ENCODE results near the gene ATAD5. TPM values are rescaled to one million over a fixed set of nuclear protein-coding genes. Genes with fewer than 3 reads are reported as not detected.
A peak's percentile ranks its signal among the peaks of the same experiment; 100 is the strongest.
"Not testable (repeated sequence)": the region's sequence is repeated elsewhere in the genome, so short reads cannot be mapped to it uniquely, and the experiment has no call there.

ATAD5 gene
- total RNA-seq, 6 experiments from 2014 or later: 2.2 to 4.7 (median 4.0) TPM

DNA sequence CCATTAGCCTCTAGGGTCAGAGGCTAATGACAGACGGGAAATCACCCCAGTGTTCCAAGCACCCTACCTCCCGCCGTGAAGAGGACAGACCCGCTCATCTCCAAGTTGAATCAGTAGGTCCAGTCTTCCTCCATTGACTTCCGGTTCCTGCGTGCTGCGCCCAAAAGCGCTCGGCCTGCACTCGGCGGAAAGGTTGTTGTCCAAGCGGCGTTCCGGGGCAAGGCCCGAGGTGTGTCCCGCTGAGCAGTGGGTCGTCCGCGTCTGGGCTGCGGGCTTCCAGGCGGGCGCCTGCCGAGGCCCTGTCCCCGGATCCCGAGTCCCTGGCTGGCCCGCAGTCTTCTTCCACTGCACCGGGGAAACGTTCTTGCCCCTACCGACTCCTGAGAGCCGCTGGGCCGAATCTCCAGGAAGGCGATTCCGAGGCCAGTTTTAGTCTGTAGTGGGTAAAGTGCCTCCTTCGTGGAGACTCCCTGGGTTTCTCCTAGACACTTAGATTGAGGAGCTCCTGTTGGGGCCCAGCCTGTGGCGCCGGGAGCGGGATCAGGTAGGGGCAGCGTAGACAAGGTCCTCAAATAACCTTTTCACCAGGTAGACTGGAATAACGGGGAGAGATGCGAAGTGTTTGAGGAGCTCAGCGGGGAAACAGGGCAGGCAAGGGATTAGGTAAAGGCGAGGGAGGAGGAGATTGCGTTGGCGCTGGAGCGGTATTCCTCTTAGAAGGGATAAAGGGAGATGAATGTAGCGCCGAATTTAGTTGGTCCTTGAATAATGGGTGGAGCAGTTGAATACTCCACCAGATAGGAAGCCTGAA lies 74.5 kb downstream of the ATAD5 start, which contains the start of gene TEFM:
TEFM (minus strand) TSS at position 138 of the 811 bp plus-strand sequence; CDS start at position 98, 40 bp downstream.
- TF ChIP-seq, protein P1, sequence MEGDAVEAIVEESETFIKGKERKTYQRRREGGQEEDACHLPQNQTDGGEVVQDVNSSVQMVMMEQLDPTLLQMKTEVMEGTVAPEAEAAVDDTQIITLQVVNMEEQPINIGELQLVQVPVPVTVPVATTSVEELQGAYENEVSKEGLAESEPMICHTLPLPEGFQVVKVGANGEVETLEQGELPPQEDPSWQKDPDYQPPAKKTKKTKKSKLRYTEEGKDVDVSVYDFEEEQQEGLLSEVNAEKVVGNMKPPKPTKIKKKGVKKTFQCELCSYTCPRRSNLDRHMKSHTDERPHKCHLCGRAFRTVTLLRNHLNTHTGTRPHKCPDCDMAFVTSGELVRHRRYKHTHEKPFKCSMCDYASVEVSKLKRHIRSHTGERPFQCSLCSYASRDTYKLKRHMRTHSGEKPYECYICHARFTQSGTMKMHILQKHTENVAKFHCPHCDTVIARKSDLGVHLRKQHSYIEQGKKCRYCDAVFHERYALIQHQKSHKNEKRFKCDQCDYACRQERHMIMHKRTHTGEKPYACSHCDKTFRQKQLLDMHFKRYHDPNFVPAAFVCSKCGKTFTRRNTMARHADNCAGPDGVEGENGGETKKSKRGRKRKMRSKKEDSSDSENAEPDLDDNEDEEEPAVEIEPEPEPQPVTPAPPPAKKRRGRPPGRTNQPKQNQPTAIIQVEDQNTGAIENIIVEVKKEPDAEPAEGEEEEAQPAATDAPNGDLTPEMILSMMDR (IDR thresholded peaks at IDR 0.05): no peak
- no peaks in the 10 kb centered on the region; the same call in 1 of the 2 replicates for H3K27me3 Mint-ChIP-seq (ENCODE audit: insufficient read depth)
- H3K9me3 Mint-ChIP-seq: no peaks in the 10 kb centered on the region
- H3K4me3 Mint-ChIP-seq: peak within 1 kb of the TSS; percentile 95
- H3K4me1 Mint-ChIP-seq (ENCODE audit: low read depth): peaks cover 27% of the 10 kb centered on the region
- H3K36me3 Mint-ChIP-seq (ENCODE audit: low read depth): peaks cover 17% of the 10 kb centered on the region
- H3K27ac Mint-ChIP-seq: peak within 1 kb of the TSS; percentile 88
- peak; percentile 91 for DNase-seq

DNA sequence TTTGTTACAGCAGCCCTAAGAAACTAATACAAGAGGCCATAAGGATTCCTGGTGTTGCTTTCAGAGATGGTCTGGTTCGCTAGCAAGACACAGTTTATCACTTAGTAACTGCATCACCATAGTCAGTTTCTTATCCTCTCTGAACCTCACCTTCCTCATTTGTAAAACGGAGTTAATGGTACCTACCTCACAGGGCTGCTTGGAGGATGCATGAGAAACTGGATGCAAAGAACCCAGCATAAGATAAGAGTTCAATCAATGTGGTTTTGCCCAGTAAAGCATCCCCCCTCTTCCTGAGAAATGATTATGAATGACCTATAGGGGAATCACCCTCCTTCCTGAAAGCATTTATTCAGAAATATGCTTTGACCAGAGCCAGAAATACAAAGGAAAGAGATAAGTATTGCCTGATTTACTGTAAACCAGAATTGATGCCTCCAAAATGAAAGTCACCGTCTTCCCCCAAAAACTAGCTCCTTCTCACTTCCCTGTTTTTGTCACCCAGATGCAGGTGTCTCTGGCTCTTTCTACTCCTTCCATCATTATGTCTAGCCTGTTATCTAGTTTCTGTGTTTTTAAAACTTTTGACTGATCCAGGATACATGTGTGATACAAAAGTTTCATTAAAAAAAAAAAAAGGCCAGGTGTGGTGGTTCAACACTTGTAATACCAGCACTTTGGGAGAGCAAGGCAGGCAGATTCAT lies 77.1 kb downstream of the ATAD5 start:
- H3K4me1 Mint-ChIP-seq (ENCODE audit: low read depth): peaks cover 22% of the 10 kb centered on the region

DNA sequence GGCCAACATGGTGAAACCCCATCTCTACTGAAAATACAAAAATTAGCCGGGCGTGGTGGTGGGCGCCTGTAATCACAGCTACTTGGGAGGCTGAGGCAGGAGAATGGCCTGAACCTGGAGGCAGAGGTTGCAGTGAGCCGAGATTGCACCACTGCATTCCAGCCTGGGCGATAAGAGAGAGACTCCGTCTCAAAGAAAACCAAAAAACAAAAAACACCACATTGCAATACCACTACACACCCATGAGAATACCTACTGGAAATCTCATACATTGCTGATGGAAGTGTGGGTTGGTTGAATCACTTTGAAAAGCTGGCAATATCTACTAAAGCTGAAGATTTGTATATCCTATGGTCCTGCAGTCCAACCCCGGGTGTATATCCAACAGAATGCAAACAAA lies 78.4 kb downstream of the ATAD5 start:
- peaks cover 18% of the 10 kb centered on the region for H3K4me1 Mint-ChIP-seq (ENCODE audit: low read depth)
- H3K27ac Mint-ChIP-seq; H3K4me3 Mint-ChIP-seq; H3K9me3 Mint-ChIP-seq; H3K27me3 Mint-ChIP-seq (ENCODE audit: insufficient read depth); DNase-seq; H3K36me3 Mint-ChIP-seq (ENCODE audit: low read depth): not testable (repeated sequence)

More for the DNA sequence above, 77.1 kb downstream of the ATAD5 start:
- TF ChIP-seq, protein P1 (IDR thresholded peaks at IDR 0.05): no peak
- no peak for DNase-seq
- H3K9me3 Mint-ChIP-seq: no peaks in the 10 kb centered on the region
- peaks cover 12% of the 10 kb centered on the region for H3K36me3 Mint-ChIP-seq (ENCODE audit: low read depth)
- no peaks in the 10 kb centered on the region; the same call in 1 of the 2 replicates for H3K27me3 Mint-ChIP-seq (ENCODE audit: insufficient read depth)
- no peak overlapping the region for H3K27ac Mint-ChIP-seq
- no peak overlapping the region for H3K4me3 Mint-ChIP-seq

DNA sequence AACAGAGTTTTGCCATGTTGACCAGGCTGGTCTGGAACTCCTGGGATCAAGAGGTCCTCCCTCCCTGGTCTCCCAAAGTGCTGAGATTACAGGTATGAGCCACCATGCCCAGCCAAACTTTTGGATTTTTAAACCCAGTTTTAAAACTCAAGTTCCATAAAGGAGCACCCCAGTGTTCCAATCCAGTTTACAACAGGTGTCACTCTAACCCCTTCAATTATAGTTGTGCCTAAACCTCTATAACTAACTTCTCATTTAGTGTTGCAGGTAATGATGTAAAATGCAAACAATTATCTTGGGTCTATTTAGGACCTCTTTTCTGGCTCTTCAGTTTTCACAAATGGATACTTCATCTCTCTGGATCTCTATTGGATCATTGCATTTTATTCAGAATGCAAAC lies 82.2 kb downstream of the ATAD5 start:
- H3K4me1 Mint-ChIP-seq (ENCODE audit: low read depth): no peaks in the 10 kb centered on the region
- no peaks in the 10 kb centered on the region for H3K27me3 Mint-ChIP-seq (ENCODE audit: insufficient read depth)
- no peak overlapping the region for H3K4me3 Mint-ChIP-seq
- H3K27ac Mint-ChIP-seq: no peak overlapping the region
- DNase-seq: no peak
- no peaks in the 10 kb centered on the region for H3K9me3 Mint-ChIP-seq
- TF ChIP-seq, protein P1 (IDR thresholded peaks at IDR 0.05): no peak
- H3K36me3 Mint-ChIP-seq (ENCODE audit: low read depth): no peaks in the 10 kb centered on the region

DNA sequence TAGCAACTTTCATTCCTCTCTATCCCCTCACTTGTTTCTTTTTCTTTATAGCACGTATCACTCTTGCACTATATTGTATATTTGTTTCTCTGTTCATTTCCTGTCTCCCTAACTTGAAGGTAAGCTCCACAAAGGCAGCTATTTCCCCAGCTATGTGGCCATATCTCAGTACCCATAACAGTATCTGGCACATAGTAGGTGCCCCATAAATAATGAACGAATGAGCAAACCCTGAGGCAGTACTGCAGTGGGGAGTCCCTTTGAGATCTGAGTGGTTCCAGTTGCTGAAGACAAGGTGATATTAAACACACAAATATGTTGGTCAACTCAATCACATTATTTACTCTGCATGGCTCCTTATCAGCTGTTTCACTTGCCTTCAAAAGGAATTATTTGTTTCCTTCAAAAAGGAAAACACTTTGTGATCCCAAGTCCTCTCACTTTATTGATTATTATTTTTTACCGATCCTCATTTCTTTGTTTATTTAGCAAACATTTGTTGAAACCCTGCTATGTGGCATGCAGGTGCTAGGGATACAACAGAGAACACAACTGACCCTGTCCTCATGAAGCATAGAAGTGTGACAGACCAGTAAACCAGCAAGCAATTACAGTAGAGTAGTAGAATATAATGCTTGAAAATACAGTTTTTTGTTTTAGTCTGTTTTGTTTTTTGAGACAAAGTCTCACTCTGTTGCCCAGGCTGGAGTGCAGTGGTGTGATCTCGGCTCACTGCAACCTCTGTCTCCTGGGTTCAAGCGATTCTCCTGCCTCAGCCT lies 84.3 kb downstream of the ATAD5 start:
- peaks cover 12% of the 10 kb centered on the region for H3K4me1 Mint-ChIP-seq (ENCODE audit: low read depth)
- H3K9me3 Mint-ChIP-seq: no peaks in the 10 kb centered on the region
- no peaks in the 10 kb centered on the region; the same call in 1 of the 2 replicates for H3K36me3 Mint-ChIP-seq (ENCODE audit: low read depth)
- peaks cover 3% of the 10 kb centered on the region for H3K27me3 Mint-ChIP-seq (ENCODE audit: insufficient read depth)
- TF ChIP-seq, protein P1 (IDR thresholded peaks at IDR 0.05): no peak
- no peak overlapping the region for H3K27ac Mint-ChIP-seq
- H3K4me3 Mint-ChIP-seq: no peak overlapping the region
- no peak for DNase-seq
